ENCODE measurements around the gene DLG2.

GRCh38 chr11:84452211-84452610 is 1174.9 kb downstream of the DLG2 start:
- TF ChIP-seq, protein P1, sequence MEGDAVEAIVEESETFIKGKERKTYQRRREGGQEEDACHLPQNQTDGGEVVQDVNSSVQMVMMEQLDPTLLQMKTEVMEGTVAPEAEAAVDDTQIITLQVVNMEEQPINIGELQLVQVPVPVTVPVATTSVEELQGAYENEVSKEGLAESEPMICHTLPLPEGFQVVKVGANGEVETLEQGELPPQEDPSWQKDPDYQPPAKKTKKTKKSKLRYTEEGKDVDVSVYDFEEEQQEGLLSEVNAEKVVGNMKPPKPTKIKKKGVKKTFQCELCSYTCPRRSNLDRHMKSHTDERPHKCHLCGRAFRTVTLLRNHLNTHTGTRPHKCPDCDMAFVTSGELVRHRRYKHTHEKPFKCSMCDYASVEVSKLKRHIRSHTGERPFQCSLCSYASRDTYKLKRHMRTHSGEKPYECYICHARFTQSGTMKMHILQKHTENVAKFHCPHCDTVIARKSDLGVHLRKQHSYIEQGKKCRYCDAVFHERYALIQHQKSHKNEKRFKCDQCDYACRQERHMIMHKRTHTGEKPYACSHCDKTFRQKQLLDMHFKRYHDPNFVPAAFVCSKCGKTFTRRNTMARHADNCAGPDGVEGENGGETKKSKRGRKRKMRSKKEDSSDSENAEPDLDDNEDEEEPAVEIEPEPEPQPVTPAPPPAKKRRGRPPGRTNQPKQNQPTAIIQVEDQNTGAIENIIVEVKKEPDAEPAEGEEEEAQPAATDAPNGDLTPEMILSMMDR (IDR thresholded peaks at IDR 0.05 in 2 of 3, conservative IDR thresholded peaks at IDR 0.05 in 1 of 3; ENCODE audit: insufficient read depth in 2 of 3, low read depth in 1 of 3, low read length in 3 of 3) = no peak
- TF ChIP-seq POLR2AphosphoS5 (IDR thresholded peaks at IDR 0.05; ENCODE audit: control insufficient read depth, insufficient read depth, low read depth, low read length) (no peak), DMBX1 (CRISPR knock-in tag; IDR thresholded peaks at IDR 0.05; ENCODE audit: borderline replicate concordance) (no peak)
- TF ChIP-seq, protein P2, sequence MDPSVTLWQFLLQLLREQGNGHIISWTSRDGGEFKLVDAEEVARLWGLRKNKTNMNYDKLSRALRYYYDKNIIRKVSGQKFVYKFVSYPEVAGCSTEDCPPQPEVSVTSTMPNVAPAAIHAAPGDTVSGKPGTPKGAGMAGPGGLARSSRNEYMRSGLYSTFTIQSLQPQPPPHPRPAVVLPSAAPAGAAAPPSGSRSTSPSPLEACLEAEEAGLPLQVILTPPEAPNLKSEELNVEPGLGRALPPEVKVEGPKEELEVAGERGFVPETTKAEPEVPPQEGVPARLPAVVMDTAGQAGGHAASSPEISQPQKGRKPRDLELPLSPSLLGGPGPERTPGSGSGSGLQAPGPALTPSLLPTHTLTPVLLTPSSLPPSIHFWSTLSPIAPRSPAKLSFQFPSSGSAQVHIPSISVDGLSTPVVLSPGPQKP (CRISPR knock-in tag; IDR thresholded peaks at IDR 0.05) = no peak

All from K562 (cell line).